Hematopoietic multipotent progenitor cell treated with erythropoietin and hydrocortisone succinate and interleukin-3 and kit ligand, for 6 days (in vitro differentiated cells): ENCODE results near the gene SLC22A3.
"Not testable (repeated sequence)": the region's sequence is repeated elsewhere in the genome, so short reads cannot be mapped to it uniquely, and the experiment has no call there.

Source experiments
- DNase-seq: peaks from one replicate; pipeline ENCODE4 v3.0.0-alpha.2; 2015

SLC22A3 gene

GRCh38 chr6:160348223-160349019 lies at the start of gene SLC22A3:
SLC22A3 (plus strand) TSS chr6:160348378; CDS start chr6:160348420, 42 bp downstream.
- DNase-seq, result peak; percentile 1

DNA sequence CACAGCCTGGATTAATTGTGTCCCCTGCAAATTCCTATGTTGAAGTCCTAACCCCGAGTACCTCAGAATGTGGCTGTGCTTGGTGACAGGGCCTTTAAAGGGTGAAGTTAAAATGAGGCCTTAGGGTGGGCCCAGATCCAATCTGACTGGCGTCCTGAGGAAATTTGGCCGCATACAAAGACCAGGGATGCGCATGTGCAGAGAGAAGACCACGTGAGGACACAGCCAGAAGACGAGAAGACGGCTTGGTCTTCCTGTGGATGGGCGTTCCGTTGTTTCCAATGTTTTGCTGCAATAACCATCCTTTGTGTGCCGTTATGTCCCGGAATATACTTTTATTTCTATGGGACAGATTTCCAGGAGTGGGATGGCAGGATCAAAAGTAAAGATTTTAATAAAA lies 48.6 kb upstream of the SLC22A3 start:
- DNase-seq, result no peak

GRCh38 chr6:160300076-160300695 lies 48.0 kb upstream of the SLC22A3 start:
- DNase-seq, result no peak

DNA sequence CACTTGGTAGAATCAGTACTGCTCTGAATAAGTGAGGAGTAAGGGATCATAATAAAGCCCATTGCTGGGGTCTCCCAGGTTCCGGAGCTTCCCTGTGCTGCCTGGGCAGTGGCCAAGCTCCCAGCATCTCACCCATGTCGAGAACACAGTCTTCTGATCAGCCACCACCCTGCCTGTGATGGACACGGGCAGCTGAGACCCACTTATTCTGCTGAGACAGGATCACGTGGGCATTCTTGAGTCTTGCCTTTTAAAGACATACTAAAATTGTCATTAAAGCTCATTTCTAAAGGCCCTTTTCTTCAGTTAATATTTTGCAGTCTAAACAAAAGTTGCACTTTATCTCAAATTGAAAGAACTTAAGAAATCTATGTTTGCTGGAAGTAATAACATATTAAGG lies 46.8 kb upstream of the SLC22A3 start:
- no peak for DNase-seq

DNA sequence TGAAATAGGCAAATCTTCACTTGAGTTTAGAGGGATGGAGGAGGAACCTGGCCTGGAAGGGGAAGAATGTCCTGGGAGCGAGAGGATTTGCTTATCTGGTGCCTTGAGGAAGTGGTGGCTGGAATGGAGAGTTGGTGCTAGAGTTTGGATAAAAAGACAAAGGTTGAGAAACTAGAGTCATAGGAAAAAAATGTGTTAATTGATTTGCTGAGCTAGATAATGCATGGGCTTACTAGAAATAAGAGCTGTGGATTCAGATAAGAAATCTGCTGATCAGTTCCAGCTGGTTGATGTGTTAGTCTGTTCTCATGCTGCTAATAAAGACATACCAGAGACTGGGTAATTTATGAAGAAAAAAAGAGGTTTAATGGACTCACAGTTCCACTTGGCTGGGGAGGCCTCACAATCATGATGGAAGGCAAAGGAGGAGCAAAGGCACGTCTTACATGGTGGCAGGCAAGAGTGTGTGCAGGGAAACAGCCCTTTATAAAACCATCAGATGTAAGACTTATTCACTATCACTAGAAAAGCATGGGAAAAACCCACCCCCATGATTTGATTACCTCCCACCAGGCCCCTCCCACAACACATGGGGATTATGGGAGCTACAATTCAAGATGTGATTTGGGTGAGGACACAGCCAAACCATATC lies 45.6 kb upstream of the SLC22A3 start:
- DNase-seq, result not testable (repeated sequence)

- no peak for DNase-seq
Observed at GRCh38 chr6:160303806-160304205, 44.4 kb upstream of the SLC22A3 start.

DNA sequence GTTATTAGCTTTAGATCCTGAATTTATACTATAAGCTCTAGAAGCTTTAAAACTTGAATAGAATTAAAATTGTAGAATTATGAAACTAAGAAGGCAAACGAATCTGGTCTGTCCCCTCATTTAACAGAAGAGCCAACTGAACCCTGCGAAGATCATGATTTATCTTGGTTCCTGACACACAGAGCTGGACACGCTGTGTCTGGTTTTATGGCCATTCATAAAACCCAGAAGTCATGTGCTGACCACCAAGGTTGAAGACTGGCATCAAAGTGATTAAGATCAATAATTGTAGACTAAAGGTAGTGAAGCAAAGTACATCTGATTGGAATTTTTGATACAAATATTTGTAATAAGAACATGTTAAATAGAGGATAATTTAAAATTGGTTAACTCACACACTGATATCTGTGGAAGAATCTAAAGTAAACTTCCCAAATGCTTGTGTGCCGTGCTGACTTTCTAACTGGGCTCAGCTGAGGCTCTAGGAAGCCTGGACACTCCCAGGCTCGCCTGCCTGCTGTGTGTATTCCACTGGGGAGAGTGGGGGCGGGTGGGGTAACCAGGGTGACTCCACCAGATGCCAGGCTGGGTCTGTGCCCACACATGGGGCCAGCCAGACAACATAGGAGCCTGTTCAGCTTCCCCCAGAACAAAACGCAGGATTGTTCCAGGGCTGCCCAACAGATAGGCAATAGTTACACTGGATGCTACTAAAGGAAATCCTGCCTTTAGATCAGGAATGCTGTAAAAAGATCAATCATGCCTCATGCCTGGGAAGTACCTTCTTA lies 42.1 kb upstream of the SLC22A3 start:
- DNase-seq, result no peak

- DNase-seq, result no peak
Observed at GRCh38 chr6:160309718-160310117, 38.5 kb upstream of the SLC22A3 start.

DNA sequence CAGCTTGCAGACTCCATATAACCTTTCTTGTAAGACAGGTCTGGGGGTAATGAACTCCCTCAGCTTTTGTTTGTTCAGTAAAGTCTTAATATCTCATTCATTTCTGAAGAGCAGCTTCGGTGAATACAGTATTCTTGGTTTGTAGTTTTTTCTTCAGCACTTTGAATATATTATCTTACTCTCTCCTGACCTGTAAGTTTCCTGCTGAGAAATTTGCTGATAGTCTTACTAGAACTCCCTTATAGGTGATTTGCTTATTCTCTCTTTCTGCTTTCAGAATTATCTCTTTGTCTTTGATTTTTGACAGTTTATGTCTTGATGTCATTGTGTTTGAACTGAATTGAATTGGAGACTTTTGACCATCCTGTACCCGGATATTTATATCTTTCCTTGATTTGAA lies 35.3 kb upstream of the SLC22A3 start:
- no peak for DNase-seq

- DNase-seq, result no peak
Observed at GRCh38 chr6:160315310-160315709, 32.9 kb upstream of the SLC22A3 start.

GRCh38 chr6:160316261-160316660 lies 31.9 kb upstream of the SLC22A3 start:
- DNase-seq, result no peak

DNA sequence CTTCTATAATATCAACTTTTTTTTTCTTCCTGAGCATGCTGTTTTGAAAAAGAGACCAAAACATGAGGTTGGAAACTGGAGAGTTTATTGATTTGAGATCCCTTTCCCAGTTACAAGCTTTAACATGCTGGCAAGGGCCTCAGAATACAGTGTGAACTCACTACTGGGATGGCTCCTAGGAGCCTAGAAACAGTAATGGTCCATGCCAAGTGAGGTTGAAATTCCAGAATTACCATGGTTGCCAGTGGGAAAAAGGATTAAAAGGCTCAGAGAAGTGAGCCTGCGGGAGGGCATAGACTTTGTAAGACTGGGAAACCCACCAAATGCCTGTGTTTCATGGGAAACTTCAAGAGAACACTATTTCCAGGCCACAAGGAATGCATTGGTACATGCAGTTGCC lies 28.9 kb upstream of the SLC22A3 start:
- DNase-seq, result no peak

GRCh38 chr6:160321729-160322505 lies 26.3 kb upstream of the SLC22A3 start:
- no peak for DNase-seq

DNA sequence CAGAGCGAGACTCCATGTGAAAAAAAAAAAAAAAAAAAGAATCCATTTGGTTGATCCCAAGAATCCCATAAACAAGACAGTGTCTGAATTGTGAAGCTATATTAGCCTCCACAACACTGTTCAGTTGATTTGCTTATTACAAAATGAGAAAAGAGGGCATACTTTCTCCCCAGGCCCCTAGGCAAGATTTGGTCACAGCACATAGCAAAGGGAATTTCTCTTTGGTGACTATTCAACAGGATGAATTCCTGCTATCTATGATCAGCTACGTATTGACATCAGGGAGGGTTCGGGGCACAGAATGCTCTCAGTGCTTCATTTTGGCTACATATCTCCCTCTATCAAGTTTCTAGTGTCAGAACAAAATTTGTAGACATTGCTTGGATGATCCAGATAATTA lies 20.2 kb upstream of the SLC22A3 start:
- no peak for DNase-seq

DNA sequence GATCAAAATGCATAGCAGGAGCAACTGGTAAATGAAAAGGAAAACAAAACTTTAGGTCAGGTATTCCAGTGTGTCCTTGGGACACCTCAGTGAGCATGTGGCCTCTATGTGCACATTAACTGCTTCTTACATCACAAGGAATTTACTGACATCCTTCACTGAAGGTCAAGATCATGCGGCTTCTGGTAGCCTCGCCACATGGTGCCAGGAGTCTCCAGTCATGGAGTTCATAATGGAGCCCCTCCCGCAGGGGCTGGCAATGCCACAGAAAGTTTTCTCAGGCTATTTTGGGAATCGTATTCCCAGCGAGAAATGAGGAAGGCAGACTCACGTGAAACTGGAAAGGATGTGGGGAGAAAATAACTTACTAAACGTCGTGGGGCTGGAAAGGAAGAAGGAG lies 19.7 kb upstream of the SLC22A3 start:
- no peak for DNase-seq

- DNase-seq, result no peak
Observed at GRCh38 chr6:160329188-160329587, 19.0 kb upstream of the SLC22A3 start.

- DNase-seq, result no peak
Observed at GRCh38 chr6:160330619-160331018, 17.6 kb upstream of the SLC22A3 start.

DNA sequence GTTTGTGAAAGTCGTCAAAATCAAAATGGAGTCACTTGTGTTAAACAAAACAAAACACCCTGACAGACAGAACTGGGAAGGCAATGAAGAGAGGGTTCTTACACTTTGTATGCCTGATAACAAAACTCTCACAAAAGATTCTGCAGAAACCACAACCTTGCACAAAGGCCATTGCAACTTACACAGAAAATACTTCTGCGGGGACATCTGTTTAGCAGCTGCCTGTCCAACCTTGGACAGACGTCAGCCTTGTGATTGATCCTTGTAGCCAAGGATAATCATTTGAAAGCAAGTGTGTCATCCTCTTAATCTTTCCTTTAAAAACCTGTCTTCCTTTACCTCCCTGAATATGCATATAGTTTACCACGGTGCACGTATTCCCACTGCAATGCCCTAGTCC lies 17.0 kb upstream of the SLC22A3 start:
- no peak for DNase-seq

DNA sequence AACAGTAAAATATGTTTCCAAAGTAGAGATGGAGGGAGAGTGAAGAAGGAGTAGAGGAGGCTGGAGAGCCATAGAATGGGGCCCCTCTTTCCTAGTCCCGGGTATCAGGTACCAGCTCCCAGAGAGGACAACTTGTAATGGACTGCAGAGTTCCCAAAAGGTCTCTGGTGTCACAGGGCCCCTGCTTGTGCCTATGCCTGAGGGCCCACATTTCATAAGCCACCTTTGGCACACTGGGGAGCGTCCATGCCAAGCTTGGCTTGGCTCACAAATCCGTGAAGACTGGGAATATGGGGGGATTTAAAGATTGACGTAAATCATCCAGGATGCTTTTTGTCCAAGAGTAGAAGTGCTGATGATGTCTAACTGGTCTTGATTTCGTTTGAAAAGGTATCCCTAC lies 16.4 kb upstream of the SLC22A3 start:
- no peak for DNase-seq

DNA sequence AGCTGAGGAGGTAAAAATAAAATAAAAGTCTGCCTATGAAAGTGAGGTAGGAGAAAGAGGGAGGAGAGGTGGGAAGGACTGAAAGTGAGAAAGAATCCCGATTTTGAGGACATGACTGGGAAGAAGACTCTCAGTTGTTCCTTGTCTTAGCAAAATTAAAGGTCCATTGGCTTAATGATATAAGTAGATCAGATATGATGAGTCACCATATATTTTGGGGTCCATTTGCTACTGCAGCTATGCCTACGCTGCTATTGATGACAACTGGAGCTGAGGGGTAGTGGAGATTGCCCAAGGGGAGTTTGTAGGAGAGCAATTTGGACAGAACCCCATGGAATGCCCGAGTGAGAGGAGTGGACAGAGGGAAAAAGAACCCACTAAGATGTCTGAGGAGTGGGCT lies 15.1 kb upstream of the SLC22A3 start:
- no peak for DNase-seq

DNA sequence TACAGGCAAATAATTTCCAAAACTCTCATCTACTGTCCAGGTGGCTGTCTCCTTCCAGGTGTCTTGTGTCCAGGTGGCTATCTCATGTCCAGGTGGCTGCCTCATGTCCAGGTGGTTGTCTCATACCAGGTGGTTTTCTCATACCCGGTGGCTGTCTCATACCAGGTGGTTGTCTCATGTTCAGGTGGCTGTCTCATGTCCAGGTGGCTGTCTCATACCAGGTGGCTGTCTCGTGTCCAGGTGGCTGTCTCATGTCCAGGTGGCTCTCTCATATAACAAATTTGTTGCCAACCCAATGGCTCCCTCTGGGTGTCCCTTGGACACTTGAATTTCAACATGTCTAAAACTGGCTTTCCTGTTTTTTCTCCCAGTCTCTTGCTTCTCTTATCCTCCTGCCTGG lies 14.3 kb upstream of the SLC22A3 start:
- DNase-seq, result no peak

- DNase-seq, result no peak
Observed at GRCh38 chr6:160336200-160336599, 12.0 kb upstream of the SLC22A3 start.

GRCh38 chr6:160337301-160337700 lies 10.9 kb upstream of the SLC22A3 start:
- no peak for DNase-seq
